Mammary epithelial cell (primary cell): ENCODE results near the gene RAB6A.

Experiments used
- EZH2 ChIP-seq: IDR thresholded peaks from 2 replicates; pipeline ENCODE4 v1.6.1; 2012; ENCODE audit warnings: low read length, inconsistent platforms, borderline replicate concordance
- TF ChIP-seq, protein P1 (sequence below), 2 donors: IDR thresholded peaks in 1 of 2; conservative IDR thresholded peaks in 1 of 2; 2 replicates each; pipeline ENCODE4 v1.5.1; 2011 to 2012; ENCODE audit warnings: inconsistent platforms in 2 of 2, low read length in 2 of 2, mild to moderate bottlenecking in 2 of 2, control low read depth in 1 of 2, low read depth in 1 of 2; ENCODE audit not compliant: insufficient read depth in 1 of 2; ENCODE audit errors: extremely low read depth in 1 of 2

- TF ChIP-seq, protein P1, sequence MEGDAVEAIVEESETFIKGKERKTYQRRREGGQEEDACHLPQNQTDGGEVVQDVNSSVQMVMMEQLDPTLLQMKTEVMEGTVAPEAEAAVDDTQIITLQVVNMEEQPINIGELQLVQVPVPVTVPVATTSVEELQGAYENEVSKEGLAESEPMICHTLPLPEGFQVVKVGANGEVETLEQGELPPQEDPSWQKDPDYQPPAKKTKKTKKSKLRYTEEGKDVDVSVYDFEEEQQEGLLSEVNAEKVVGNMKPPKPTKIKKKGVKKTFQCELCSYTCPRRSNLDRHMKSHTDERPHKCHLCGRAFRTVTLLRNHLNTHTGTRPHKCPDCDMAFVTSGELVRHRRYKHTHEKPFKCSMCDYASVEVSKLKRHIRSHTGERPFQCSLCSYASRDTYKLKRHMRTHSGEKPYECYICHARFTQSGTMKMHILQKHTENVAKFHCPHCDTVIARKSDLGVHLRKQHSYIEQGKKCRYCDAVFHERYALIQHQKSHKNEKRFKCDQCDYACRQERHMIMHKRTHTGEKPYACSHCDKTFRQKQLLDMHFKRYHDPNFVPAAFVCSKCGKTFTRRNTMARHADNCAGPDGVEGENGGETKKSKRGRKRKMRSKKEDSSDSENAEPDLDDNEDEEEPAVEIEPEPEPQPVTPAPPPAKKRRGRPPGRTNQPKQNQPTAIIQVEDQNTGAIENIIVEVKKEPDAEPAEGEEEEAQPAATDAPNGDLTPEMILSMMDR (conservative IDR thresholded peaks at IDR 0.05 in 1 of 2, IDR thresholded peaks at IDR 0.05 in 1 of 2; ENCODE audit: extremely low read depth in 1 of 2, insufficient read depth in 1 of 2, low read depth in 1 of 2, low read length in 2 of 2): peak; percentile 2 to 25
- no peak for TF ChIP-seq EZH2
These were observed 1.2 kb downstream of the RAB6A start for GRCh38 chr11:73759610-73760134.
